ENCODE data around the gene SLC9A9.

Gene SLC9A9

DNA sequence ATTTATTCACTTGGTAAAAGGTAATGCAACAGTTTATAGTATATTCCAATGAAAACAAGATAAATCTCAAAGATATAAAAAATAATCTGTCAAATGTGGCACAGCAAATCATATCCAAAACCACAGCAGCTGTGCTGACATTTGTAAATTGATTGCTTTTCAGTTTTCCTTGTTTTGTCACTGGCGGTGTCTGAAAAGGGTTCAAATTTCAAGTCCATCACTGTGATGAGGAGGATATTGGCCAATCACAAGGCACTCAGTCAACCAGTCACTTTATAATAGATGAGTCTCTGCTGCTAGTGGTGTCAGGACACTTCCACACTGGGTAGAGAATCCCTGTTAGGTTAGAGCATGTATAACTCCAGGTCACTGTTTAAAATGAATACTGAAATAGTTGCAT, 154.8 kb downstream of the SLC9A9 start:
- DNase-seq (ENCODE audit: low spot score): no peak

DNA sequence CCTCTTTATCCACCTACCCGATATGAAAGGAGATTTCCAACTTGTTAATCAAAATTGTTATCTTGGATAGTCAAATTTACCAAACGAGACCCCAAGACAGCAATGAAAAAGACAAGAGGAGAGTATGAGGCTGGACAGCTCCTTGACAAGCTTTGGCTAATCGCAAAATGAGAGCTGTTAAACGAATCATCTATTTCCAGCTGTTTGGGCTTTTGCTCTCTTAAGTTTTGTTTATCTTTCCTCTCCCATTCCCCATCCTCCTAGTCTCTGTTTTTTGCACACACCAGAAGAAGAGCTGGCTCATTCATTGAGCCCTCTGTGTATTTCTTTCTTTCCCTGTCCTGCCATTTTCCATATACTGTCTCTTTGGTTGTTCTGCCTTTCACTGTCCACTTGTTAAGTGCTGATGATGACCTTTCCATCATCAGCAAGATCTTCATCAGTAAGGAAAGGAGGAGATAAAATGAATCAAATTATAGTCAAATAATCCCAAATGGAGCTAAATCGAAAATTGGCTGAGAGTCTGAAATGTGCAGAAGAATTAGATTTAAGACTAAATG, 161.6 kb downstream of the SLC9A9 start:
- no peak for DNase-seq (ENCODE audit: low spot score)

DNA sequence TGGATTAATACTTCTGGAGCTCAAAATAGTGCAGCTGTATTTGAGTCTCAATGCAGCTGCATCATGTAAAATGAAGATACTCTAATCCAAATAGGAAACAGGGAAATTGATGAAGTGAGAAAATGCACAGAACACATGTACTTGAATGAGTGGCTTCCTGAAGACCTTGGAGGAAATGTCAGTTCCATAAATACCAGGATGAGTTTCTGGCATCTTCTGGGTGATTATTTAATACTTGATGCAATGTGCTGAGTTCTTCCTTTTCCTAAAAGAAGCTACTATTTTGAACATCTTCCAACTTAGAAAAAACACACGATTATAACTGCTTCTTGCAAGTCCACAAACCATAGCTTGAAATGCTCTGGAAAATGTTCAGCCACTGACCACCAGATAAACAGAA, 162.8 kb downstream of the SLC9A9 start:
- DNase-seq (ENCODE audit: low spot score): no peak

DNA sequence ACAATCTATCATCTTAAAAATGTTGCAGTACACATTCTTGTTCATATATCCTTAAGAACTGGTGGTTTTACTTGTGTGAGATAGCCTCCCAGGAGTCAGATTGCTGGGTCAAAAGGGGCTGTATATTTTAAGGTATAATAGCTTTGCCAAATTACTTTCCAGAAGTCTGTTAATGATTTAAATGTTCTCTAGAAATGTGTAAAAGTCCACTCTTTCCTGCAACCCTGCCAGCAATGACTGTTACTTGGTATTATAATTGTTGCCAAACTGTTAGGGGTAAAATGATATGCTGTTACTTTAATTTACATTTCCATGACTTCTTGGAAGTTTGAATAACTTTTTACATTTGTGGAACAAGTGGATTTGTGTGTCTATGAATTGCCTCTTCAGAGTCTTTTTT, 170.8 kb downstream of the SLC9A9 start:
- no peak for DNase-seq (ENCODE audit: low spot score)

DNA sequence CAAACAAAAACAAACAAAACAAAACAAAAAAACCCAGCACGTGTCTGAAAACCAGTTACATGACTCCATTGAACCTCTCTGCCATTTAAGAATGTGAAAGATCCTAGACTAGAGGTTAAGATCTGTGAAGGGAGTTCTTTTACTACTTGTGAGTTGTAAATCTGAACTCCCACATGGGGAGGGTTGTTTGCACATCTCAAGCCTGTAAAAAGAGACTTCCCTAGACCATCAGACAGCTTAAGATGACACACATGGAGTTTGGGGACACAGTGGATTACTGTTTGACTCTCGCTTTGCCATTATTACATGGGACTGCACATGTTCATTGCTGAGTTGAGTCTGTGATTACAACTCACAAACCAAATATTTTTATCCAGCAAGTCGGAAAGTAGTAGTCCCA, 171.5 kb downstream of the SLC9A9 start:
- DNase-seq (ENCODE audit: low spot score): no peak

DNA sequence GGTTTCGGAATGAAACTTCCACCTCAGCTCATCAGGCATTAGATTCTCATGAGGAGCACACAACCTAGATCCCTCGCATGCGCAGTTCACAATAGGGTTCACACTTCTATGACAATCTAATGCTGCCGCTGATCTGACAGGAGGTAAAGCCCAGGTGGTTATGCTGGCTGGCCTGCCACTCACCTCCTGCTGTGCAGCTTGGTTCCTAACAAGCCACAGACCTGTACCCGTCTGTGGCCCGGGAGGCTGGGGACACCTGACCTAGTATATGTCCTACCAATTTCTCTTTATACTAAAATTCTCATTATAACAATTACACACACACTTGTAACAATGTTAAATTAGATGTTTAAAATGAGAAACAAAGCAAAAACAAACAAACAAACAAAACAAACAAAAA, 172.2 kb downstream of the SLC9A9 start:
- no peak for DNase-seq (ENCODE audit: low spot score)

DNA sequence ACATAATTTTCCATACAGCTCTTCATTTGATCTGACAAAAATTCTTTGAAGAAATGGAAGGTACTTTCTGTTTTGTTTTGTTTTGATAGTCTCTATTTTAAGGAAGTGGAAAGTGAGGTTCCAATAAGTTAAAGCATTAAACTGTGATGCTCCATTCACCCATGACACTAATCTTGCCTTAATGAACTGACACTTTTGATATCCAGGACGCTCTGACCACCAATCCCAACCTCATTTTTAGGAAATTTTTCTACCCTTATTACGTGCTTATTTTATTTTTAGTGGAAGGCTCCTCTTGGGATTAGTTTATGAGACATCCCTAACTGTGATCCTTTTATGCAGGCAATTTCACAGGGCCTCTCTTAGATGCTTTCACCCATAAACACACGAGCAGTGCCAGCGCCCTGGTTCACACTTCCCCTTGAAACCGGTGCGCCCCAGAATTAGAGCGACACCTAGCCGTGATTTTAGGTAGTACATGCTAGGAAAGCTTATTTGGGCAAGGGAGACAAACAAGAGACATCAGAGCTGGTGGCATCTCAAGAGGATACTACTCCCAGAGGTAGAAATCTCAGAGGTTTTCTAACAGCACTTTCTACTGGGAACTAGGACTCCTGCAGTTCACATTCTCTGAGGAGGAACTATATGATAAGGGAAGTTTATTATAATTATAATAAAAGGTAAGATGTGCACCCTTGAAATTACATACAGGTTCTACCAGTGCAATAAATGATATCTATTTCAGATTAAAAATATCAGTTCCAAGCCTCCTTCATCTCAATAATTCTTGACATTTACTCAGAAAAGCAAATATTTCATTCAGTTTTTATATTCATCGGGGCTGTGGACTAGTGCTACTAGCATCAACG, 173.9 kb downstream of the SLC9A9 start:
- peak; percentile 84 for DNase-seq (ENCODE audit: low spot score)

DNA sequence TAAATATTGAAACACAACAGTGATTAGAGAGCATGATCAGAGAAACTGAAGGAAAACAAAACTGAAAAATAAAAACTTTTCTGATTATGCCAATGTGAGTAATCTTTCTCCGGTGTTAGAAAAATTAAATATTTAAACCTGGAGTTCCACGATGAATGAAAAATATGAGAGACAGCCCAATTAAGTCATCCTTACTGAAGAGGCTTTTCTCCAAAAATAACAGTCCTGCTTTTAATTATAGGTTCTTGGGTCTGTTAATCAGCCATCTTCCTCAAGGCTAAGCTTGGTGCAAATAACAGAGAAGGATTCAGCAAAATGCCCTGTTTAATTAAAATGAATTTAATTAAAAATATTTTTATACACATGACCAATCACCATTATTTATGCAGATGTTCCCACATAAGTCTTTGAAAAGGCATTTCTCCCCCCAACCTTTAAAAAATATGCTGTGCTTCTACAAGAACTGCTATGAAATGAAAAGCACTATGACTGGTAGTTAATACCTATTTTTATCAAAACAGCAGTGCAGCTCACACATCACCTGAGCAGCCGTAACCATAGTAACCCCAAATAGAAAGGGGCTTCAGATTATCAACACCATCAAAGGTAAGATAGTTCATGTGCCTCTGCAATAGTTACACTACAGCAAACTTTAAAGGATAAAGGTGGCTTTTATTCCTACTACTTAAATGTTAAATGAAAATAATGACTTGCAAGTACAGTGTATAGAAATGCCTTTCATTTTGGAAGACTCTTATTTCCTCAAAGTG, 175.7 kb downstream of the SLC9A9 start:
- DNase-seq (ENCODE audit: low spot score): no peak

DNA sequence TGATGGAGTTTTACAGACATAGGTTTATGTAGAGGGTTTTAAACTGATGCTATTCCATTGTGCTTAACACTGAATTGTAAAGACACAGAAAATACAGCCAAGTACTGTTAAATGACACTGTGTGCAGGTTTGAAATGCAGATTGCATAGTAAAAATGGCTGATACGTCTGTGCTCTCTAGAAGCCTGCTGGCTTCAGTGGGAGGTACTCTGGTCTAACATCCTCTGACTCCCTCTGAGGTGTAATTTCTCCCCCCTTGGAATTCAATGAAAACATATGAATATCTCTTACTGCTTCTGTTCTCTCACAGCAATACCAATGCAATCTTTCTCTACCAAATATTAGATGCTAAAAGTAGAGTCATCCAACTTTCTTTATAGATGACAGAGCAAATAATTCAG, 176.6 kb downstream of the SLC9A9 start:
- no peak for DNase-seq (ENCODE audit: low spot score)

DNA sequence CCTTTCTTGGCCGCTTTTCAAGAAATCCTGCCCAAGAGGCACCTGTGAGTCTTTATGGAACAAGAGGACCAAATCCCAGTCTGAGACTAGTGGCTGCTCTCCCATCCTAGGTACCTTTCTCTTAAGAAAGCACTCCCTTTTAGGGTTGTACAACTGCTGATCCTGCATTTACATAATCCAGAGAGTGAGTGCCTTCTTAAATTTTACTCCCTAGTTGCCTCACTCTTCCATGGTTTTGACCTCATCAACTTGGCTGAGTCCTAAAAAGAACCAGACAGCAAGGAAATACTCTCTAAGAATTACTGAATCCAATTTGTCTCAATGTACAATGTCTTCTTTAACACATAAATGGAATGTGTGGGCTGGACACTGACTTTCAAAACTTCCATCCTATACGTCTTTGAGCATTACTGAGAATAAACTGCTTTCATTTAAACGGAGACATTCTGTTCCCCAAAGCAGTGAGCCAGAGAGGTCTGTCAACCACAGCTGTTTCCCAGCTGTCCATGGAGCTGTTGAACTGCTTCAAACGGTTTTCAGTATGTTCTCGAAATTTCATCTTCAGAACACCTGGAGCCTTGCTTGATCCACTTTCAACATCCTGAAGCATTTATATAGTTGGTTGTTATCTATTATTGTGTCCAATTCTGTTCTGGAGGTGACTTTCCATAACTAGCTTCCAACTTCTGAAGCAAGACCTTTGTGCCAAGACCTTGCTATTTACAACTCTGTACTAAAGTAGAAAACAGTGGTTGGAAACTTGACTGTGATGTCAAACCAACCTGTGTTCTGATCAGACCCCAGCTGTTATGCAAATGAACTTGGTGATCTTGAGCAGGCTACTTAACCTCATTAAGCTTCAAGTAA, 179.1 kb downstream of the SLC9A9 start:
- DNase-seq (ENCODE audit: low spot score): no peak

DNA sequence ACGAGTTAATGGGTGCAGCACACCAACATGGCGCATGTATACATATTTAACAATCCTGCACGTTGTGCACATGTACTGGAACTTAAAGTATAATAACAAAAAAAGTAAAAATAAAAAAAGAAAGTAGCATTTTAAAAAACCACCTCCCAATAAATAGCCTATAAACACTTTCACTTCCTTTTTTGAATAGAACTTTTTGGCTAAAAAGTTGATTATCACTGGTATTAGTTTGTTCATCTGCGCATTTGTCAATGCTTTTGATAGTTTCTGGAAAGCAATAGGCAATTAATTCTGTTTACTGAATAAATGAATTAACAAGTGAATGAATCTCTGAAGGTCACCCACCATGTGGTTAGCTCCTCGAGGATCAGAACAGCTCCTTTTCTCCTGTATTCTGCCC, 179.9 kb downstream of the SLC9A9 start:
- no peak for DNase-seq (ENCODE audit: low spot score)

DNA sequence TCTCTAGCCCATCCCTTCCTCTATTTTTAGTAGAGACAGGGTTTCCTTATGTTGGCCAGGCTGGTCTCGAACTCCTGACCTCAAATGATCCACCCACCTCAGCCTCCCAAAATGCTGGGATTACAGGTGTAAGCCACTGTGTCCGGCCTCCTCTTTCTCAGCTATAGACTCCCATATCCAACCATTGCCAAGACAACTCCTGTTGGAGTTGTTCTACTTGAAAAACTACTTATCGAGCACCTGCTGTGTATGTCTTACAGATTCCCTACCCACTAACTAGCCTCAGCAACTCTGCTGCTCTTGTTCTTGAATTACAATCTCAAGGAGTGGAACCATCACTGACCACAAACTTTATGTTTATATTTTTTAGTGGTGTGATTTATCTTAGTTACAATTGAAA, 186.6 kb downstream of the SLC9A9 start:
- no peak for DNase-seq (ENCODE audit: low spot score)

DNA sequence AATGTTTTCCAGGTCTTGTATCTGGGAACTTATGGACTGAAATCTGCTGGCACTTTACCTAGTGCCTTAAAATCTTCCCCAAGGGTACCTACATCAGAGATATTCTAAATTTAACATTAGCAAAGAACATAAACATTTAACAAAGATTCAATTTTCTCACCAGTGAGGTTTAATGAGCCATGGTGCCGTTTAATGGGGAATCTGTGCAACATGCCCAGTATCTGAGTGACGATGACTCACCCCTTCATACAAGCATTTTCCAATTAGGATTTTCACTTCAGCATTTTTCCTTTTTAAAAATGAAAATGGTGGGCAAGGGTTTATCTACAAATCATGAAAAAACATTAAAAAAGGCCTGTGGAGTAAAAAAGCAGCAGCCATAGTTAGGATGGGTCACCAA, 189.4 kb downstream of the SLC9A9 start:
- DNase-seq (ENCODE audit: low spot score): peak; percentile 39

DNA sequence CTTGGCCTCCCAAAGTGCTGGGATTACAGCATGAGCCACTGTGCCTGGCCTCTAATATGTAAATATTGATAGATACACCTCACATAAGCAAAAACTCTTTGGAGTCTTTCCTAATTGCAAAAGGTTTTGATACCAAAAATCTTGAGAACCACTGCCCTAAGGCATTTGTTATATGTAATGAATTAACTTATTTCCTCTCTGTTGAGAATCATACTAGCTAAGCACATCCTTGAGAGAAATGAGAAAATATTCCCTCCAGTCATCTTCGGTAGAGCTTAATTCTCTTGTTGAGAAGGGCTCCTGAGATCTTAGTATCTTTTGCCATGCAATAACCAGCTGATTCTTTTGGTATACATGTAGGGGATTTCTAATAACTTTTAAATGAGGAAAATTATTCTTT, 190.2 kb downstream of the SLC9A9 start:
- no peak for DNase-seq (ENCODE audit: low spot score)

DNA sequence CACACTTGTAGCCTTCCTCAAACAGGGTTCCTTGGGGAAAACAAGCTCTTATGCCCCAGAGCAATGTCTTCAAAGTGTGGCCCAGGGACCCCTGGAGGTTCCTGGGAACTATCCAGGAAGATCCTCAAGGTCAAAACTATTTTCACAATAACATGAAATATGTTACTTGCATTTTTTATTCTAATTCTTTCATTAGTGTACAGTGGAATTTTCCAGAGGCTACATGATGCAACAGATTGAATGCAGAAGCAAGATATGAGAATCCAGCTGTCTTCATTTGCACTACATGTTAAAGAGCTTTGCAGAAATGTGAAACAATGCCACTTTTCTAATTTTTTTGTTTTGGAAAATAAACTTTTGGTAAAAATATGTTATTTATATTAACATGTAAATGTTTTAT, 190.9 kb downstream of the SLC9A9 start:
- DNase-seq (ENCODE audit: low spot score): no peak

DNA sequence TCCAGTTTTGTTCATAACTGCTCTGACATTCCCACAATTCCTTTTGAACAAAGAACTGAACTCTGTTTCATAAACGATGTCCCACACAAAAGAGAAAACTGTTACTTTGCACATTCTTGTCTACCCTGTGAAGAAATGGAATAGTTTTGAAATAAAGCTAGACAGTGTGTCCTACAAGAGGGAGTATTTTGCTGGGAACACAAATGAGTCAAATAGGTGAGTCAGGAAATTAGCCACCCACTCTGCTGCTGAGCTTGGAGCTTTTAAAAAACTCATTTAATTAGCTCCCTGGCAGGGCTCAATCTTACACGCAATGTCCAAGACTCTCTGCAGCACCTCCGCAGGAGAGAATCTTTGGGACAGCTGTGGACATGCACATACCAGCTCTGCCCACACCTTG, 193.4 kb downstream of the SLC9A9 start:
- peak; percentile 15 for DNase-seq (ENCODE audit: low spot score)

DNA sequence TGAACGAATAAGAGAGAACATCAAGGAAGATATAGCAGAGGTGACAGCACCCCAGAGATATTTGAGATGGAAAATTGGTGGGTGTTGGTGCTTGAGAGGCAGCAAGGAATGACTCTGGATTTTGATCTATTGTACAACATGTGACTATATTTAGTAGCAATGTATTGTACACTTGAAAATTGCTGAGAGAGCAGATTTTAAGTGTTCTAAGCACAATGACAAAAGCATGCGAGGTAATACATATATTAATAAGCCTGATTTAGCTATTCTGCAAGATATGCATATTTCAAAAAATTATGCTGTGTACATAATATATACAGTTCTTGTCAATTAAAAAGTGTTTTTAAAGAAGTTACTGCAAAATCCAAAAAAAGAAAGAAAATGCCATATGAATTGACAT, 194.3 kb downstream of the SLC9A9 start:
- no peak for DNase-seq (ENCODE audit: low spot score)

DNA sequence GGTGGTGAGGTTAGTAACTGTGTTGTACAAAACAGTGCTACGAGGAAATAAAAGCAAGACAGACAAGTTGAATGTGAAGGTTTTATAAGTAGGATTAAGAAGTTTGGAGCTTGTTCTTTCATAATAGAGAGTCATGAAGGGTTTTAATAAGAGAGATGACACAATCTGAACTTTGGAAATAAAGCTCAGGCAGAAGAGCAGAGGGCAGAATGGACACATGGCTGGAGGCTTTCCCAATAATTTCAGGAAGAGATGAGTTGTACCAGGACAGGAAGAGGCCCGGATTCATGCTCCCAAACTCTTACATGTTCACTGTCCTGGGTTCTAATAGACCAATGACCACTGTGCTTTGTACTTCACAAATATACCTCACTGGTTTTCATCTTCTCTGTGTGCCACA, 194.8 kb downstream of the SLC9A9 start:
- DNase-seq (ENCODE audit: low spot score): no peak

DNA sequence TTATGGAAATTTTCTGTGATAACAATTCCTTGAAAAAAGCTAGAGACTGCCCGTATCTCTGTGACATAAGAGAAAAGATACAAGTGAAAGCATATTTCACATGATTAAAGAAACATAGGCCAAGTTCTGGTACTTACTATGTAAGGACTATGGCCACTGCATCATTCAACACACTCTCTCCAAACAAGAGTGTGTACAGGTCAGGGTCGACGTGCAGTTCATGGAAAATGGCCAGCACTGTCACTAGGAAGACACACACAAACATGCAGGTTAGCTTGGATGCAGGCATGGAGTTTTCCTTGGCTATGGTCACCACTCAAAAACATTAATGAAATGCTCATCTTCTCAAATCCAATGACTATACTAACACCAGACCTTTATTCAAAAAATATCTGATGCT, 196.2 kb downstream of the SLC9A9 start:
- no peak for DNase-seq (ENCODE audit: low spot score)

DNA sequence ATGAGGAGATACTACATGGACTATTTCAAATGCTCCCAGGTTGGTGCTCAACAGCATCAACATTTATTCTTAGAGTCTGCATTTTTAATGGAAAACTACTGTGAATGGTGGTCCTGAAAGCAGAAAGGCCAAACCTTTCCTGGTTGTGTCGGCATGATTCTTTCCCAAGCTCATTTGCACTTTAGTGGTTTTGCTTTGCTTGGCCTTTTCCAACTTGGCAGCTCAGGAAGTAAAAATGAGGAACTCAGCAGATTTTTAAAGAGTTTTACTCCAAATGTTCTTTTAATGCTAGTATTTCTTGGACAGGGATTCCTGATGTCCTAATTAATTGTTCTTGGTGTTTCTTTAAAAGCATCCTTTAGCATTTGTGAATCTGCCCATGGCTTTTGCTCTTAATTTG, 197.4 kb downstream of the SLC9A9 start:
- DNase-seq (ENCODE audit: low spot score): no peak

DNA sequence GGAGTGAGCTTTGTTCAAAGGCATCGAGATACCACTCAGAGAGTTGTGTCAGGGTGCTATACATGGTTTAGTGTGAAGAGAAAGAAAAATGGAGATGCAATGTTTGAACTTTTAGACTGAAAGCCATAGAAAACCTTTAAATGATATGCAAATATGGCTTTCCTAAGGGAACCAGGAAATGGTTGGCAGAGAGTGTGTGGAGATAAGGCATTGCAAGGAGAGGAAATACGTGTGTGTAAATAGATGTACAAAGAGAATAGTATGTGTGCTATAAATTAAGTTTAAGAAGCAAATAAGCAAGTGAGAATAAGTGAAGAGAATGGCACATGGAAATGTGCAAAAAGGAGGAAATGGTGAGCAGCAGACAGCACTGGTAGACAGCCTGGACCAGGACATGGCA, 198.1 kb downstream of the SLC9A9 start:
- DNase-seq (ENCODE audit: low spot score): no peak

DNA sequence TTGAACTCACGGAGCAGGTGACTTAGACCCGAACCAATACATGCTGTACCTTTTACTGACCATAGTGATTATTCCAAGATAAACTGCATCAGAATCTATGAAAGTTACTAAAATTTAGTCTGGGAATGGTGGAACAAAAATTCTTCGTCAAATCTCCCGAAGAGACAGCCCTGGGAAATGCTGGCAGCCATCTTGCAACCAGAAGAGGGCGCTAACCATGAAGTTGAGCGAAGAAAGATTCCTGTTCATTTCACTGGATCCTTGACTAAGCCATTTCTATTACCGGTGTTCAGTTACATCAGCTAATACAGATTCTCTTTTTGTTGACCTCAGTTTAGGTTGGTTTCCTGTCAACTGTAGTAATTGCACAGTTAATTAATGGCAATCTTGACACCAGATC, 199.6 kb downstream of the SLC9A9 start:
- DNase-seq (ENCODE audit: low spot score): no peak

All from AG20443 (cell line).